ENCODE measurements around the gene C9orf78. TPM values are rescaled to one million over a fixed set of nuclear protein-coding genes. Genes with fewer than 3 reads are reported as not detected.

The C9orf78 gene
- total RNA-seq, 1 experiment from 2014 or later: 58.8 TPM

Other genes with a start within 250 kb of the C9orf78 start
- gene C9orf50, start 214.2 kb downstream of the C9orf78 start, total RNA-seq (2014; rRNA removed; shearing (Covaris generic)): not detected in 2 replicates
- 42.0 and 47.8 TPM in 2 replicates for gene NTMT1, start 209.1 kb downstream of the C9orf78 start, total RNA-seq (2014; rRNA removed; shearing (Covaris generic))
- 8.3 and 13.3 TPM in 2 replicates for gene ASB6, start 193.1 kb downstream of the C9orf78 start, total RNA-seq (2014; rRNA removed; shearing (Covaris generic))
- gene PRRX2, start 169.6 kb downstream of the C9orf78 start, total RNA-seq (2014; rRNA removed; shearing (Covaris generic)): 16.5 and 18.9 TPM in 2 replicates
- 13.0 and 14.2 TPM in 2 replicates for gene PTGES, start 82.2 kb downstream of the C9orf78 start, total RNA-seq (2014; rRNA removed; shearing (Covaris generic))
- 45.5 and 57.7 TPM in 2 replicates for gene TOR1B, start 32.1 kb downstream of the C9orf78 start, total RNA-seq (2014; rRNA removed; shearing (Covaris generic))
- gene TOR1A, start 11.1 kb downstream of the C9orf78 start, total RNA-seq (2014; rRNA removed; shearing (Covaris generic)): 37.1 and 73.7 TPM in 2 replicates
- gene USP20, start 183 bp upstream of the C9orf78 start, total RNA-seq (2014; rRNA removed; shearing (Covaris generic)): 2.6 and 2.8 TPM in 2 replicates
- gene FNBP1, start 207.9 kb upstream of the C9orf78 start, total RNA-seq (2014; rRNA removed; shearing (Covaris generic)): 19.2 and 24.7 TPM in 2 replicates
- gene GPR107, start 218.6 kb upstream of the C9orf78 start, total RNA-seq (2014; rRNA removed; shearing (Covaris generic)): 13.0 and 21.3 TPM in 2 replicates